Hepatocyte (in vitro differentiated cells): Measurements from ENCODE around the gene OST4. TPM values are rescaled to one million over a fixed set of nuclear protein-coding genes. Genes with fewer than 3 reads are reported as not detected.

Experiments
- DNase-seq: peaks from one replicate; pipeline ENCODE4 v3.0.0-alpha.2; 2016; ENCODE audit warnings: low spot score
- H2AFZ ChIP-seq: fragments of 200-600 bp; sonication (generic); 2 replicates; pipeline ENCODE4 v1.6.0; 2016; ENCODE audit warnings: antibody characterized with exemption, mild to moderate bottlenecking
- H3K27ac ChIP-seq: fragments of 200-600 bp; sonication (generic); 2 replicates; pipeline ENCODE4 v1.5.1; 2016; ENCODE audit warnings: mild to moderate bottlenecking
- H3K27me3 ChIP-seq: fragments of 200-600 bp; sonication (generic); 2 replicates; pipeline ENCODE4 v1.6.1; 2016
- H3K36me3 ChIP-seq: fragments of 200-600 bp; sonication (generic); replicated peaks from 2 replicates; pipeline ENCODE4 v1.5.1; 2016; ENCODE audit warnings: low read depth; ENCODE audit not compliant: insufficient read depth
- H3K4me1 ChIP-seq: fragments of 200-600 bp; sonication (generic); 2 replicates; pipeline ENCODE4 v1.5.1; 2016; ENCODE audit warnings: mild to moderate bottlenecking, moderate library complexity; ENCODE audit not compliant: insufficient read depth
- H3K4me2 ChIP-seq: fragments of 200-600 bp; sonication (generic); 2 replicates; pipeline ENCODE4 v1.6.0; 2016
- H3K4me3 ChIP-seq: fragments of 200-600 bp; sonication (generic); 2 replicates; pipeline ENCODE4 v1.5.1; 2016; ENCODE audit warnings: mild to moderate bottlenecking
- H3K79me2 ChIP-seq: fragments of 200-600 bp; sonication (generic); 2 replicates; pipeline ENCODE4 v1.6.0; 2017; ENCODE audit warnings: mild to moderate bottlenecking
- H3K9me2 ChIP-seq: fragments of 200-600 bp; sonication (generic); replicated peaks from 2 replicates; pipeline ENCODE4 v1.6.0; 2017; ENCODE audit warnings: mild to moderate bottlenecking; ENCODE audit not compliant: insufficient read depth
- H3K9me3 ChIP-seq: fragments of 200-600 bp; sonication (generic); 2 replicates; pipeline ENCODE4 v1.5.1; 2016; ENCODE audit warnings: low read depth, mild to moderate bottlenecking
- H4K20me1 ChIP-seq: fragments of 200-600 bp; sonication (generic); 2 replicates; pipeline ENCODE4 v1.6.0; 2016; ENCODE audit warnings: mild to moderate bottlenecking; ENCODE audit not compliant: insufficient read depth, poor library complexity, severe bottlenecking
- CTCF ChIP-seq: fragments of 200-600 bp; sonication (generic); IDR thresholded peaks from 2 replicates; pipeline ENCODE4 v1.5.1; 2016; ENCODE audit warnings: antibody characterized with exemption, mild to moderate bottlenecking; ENCODE audit not compliant: poor library complexity
- EZH2 ChIP-seq: fragments of 200-600 bp; sonication (generic); IDR thresholded peaks from 2 replicates; pipeline ENCODE4 v1.6.1; 2016; ENCODE audit warnings: antibody characterized with exemption, mild to moderate bottlenecking, borderline replicate concordance
- EZH2phosphoT487 ChIP-seq: fragments of 200-600 bp; sonication (generic); IDR thresholded peaks from one replicate; pipeline ENCODE4 v1.6.1; 2018; ENCODE audit warnings: antibody characterized with exemption, mild to moderate bottlenecking, low read depth, moderate library complexity; ENCODE audit not compliant: unreplicated experiment, severe bottlenecking
- WGBS: methylation state at CpG from one replicate; pipeline ENCODE4 v1.1.6; 2016; ENCODE audit warnings: low lambda C conversion rate; ENCODE audit errors: missing lambda C conversion rate; 5-methylcytosine and 5-hydroxymethylcytosine counted together
- polyA plus RNA-seq: library from polyadenylated mRNA; unstranded; fragments of >200 nt; fragmentation: Nextera tagmentation; extraction: Ambion mirVana; gene quantifications from 2 replicates; pipeline ENCODE4 v1.2.1, GENCODE V29; 2016
- total RNA-seq: library from RNA; depleted of rRNA; stranded (reverse); fragments of >200 nt; gene quantifications from 2 replicates; pipeline ENCODE4 v1.2.3, GENCODE V29; 2014

Gene OST4
- total and polyA plus RNA-seq, 2 experiments from 2014 or later: 364 to 839 TPM

- TF ChIP-seq EZH2phosphoT487 (no peak), CTCF (no peak), EZH2 (no peak)
- peaks cover 18% of the 10 kb centered on the region for H3K4me1 ChIP-seq
- no peak for DNase-seq
- H3K9me3 ChIP-seq: no peaks in the 10 kb centered on the region
- no peak overlapping the region for H2AFZ ChIP-seq
- H3K9me2 ChIP-seq: no peaks in the 10 kb centered on the region
- WGBS: 64% methylated on average over 10 of the region's 10 CpGs
- H3K4me2 ChIP-seq: peak overlapping the region; percentile 100
- no peaks in the 10 kb centered on the region for H3K36me3 ChIP-seq
- no peaks in the 10 kb centered on the region for H3K27me3 ChIP-seq
- no peak overlapping the region for H3K4me3 ChIP-seq
- no peak overlapping the region for H3K27ac ChIP-seq
- peaks cover 4% of the 10 kb centered on the region for H3K79me2 ChIP-seq
- peaks cover 3% of the 10 kb centered on the region for H4K20me1 ChIP-seq
Observed at GRCh38 chr2:27085062-27085672, 13.7 kb upstream of the OST4 start.

- TF ChIP-seq CTCF (no peak), EZH2phosphoT487 (no peak), EZH2 (no peak)
- peaks cover 3% of the 10 kb centered on the region for H4K20me1 ChIP-seq
- H3K9me2 ChIP-seq: no peaks in the 10 kb centered on the region
- 81% methylated on average over 6 of the region's 6 CpGs for WGBS
- H2AFZ ChIP-seq: no peak overlapping the region
- H3K27me3 ChIP-seq: no peaks in the 10 kb centered on the region
- H3K9me3 ChIP-seq: no peaks in the 10 kb centered on the region
- peaks cover 18% of the 10 kb centered on the region for H3K4me1 ChIP-seq
- no peak overlapping the region for H3K27ac ChIP-seq
- no peaks in the 10 kb centered on the region for H3K36me3 ChIP-seq
- no peak overlapping the region for H3K4me2 ChIP-seq
- DNase-seq: no peak
- H3K4me3 ChIP-seq: no peak overlapping the region
- H3K79me2 ChIP-seq: peaks cover 11% of the 10 kb centered on the region
Observed at GRCh38 chr2:27084297-27085061, 13.0 kb upstream of the OST4 start.

- WGBS: 87% methylated on average over 19 of the region's 20 CpGs
- no peaks in the 10 kb centered on the region for H3K36me3 ChIP-seq
- H3K4me2 ChIP-seq: no peak overlapping the region
- no peaks in the 10 kb centered on the region for H3K9me3 ChIP-seq
- H3K4me3 ChIP-seq: no peak overlapping the region
- DNase-seq: no peak
- H3K27ac ChIP-seq: no peak overlapping the region
- H4K20me1 ChIP-seq: peaks cover 3% of the 10 kb centered on the region
- H3K4me1 ChIP-seq: peaks cover 18% of the 10 kb centered on the region
- TF ChIP-seq CTCF: no peak
- no peak for TF ChIP-seq EZH2
- TF ChIP-seq EZH2phosphoT487: no peak
- H2AFZ ChIP-seq: no peak overlapping the region
- H3K27me3 ChIP-seq: no peaks in the 10 kb centered on the region
- no peaks in the 10 kb centered on the region for H3K9me2 ChIP-seq
- peaks cover 19% of the 10 kb centered on the region for H3K79me2 ChIP-seq
Observed at GRCh38 chr2:27083410-27084296, 12.2 kb upstream of the OST4 start.
